NCI-H345 treated with DMSO at 0.1 percent for 48 hours (cell line): Measurements from ENCODE around the gene TRAPPC3L.

Experiments used
- DNase-seq: peaks from one replicate; lab custom pipeline; 2025; ENCODE audit not compliant: unreplicated experiment; lab: John Stamatoyannopoulos, UW

TRAPPC3L gene

GRCh38 chr6:116545651-116546050 is at the start of gene TRAPPC3L:
Gene TRAPPC3L (minus strand): TSS chr6:116545684. CDS start chr6:116545514, 170 bp downstream.
- DNase-seq: no peak

DNA sequence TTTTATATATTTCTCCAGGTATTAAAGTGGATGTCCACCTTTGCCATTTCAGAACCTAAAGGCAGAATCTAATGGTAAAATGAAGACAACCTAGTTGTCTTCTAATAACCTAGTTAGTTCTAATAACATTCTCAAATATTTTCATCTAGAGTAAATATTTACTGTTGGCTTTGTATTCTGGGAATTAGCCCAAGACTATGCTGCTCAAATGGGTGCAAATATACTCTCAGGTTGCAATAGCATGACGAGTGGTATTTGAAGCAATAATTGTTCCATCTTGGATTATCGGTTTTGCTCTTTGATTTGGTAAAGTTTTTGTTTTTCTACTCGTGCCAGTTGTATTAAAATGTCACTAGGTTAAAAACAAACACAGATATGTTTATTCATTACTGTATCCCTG is 49.8 kb upstream of the TRAPPC3L start:
- no peak for DNase-seq

GRCh38 chr6:116586738-116587137 is 41.3 kb upstream of the TRAPPC3L start:
- no peak for DNase-seq

- DNase-seq: no peak
Observed at GRCh38 chr6:116586276-116586675, 40.8 kb upstream of the TRAPPC3L start.

DNA sequence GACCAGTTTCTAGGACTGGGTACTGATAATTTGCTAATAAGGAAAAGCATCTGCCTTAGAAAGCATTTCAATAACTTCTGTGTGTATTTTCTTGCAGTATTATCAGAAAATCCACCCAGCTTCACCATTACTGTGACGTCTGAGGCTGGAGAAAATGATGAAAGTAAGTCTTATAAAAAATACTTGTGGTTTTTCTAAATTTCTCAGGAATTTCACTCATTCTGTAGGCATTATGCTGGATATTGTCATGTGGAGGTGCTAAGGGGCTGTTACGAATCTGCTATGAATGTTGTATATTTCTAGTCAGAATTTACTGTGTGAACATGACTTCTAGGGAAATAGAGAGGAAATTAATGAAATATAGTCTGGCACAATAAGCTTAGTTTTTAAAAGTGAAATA is 34.7 kb upstream of the TRAPPC3L start:
- no peak for DNase-seq

GRCh38 chr6:116579143-116579542 is 33.7 kb upstream of the TRAPPC3L start:
- DNase-seq: no peak

- no peak for DNase-seq
Observed at GRCh38 chr6:116578335-116578734, 32.9 kb upstream of the TRAPPC3L start.

DNA sequence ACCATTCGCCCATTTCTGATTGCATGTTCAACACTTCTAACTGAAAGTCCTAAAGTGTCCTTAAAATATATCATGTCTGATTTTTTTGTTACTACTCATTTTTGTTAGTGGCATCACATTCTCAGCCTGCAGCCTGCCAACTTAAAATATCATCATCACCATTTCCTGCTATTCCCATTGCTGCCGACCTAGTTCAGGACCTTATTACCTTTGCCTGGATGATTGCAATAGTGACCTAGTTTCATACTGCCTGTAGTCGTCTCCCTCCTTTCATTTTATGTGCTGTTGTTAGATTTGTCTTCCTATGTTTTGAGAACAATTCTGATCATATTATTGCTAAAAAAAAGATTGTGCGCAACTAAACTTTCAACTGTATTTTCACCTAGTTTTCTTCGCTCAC is 32.0 kb upstream of the TRAPPC3L start:
- DNase-seq: no peak

DNA sequence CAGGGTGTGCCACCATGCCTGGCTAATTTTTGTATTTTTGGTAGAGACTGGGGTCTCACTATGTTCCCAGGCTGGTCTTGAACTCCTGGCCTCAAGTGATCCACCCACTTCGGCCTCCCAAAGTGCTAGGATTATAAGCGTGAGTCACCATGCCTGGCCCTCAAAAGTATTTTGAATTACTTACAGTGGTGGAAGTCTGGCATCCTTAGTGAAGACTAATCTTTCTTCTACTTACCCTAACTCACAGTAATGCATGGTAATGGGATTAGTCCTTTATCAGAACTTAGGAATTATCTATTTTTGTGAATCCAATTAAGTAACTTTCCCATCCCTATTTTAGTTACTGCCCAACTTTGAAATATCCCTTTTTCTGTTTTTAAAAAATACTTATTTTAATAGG is 29.7 kb upstream of the TRAPPC3L start:
- DNase-seq: no peak

DNA sequence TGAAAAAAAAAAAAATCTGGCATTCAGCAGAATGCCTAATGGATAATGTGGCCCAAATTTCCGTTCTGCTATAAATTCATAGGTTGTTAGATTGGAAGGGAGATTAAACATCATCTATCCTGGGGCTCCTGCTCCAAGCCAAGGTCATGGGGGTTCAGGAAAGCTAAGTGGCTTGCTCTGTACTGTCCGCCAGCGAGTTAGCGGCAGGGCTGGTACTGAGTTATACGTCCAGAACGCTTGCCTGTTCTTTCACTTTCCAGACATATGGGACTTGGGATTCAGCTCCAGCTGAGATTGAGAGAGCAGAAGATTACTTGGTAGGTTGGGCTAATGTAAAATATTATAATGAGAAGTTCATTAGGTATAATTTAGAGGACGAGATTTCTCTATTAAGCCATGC is 26.7 kb upstream of the TRAPPC3L start:
- no peak for DNase-seq

- DNase-seq: no peak
Observed at GRCh38 chr6:116571683-116572000, 26.2 kb upstream of the TRAPPC3L start.

DNA sequence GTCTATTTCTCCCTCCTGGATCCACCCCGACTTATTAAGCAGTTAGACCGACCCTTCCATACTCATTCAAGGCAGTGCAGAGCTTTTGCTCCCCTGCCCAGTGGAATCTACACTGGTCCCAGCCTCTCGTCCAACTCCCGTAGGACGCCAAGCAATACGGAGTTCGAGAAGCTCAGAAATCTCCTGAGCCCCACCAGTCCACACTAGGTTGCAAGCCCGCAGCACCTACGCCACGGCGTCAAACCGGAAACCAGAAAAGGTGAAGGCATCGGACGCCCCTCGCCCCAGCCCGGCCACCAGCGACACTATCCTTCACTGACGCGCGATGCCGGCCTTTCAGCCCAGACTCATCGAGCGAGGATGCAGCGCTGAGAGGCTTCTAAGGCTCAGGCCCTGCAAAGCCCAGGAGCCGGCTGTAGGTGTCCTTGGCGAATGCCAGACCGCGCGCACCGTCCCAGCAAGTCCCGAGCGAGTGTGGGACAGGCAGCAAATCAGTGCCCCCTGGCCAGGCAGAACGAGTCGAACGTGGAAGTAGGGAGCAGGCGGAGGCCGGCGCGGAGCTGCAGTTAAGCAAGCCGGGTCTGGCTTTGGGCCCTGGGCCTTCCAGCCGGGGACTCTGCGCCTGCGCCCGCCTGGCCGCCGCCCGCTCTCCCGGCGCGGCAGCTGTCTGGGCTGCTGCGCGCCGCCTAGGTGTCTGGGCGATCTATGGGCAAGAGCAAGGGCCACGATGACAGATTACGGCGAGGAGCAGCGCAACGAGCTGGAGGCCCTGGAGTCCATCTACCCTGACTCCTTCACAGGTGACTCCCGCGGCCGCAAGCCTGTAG is 25.6 kb upstream of the TRAPPC3L start, which contains the start of gene RWDD1:
RWDD1 (plus strand) TSS at position 649 of the 827 bp plus-strand sequence; CDS start at position 728, 79 bp downstream.
- DNase-seq: peak; percentile 91

GRCh38 chr6:116568821-116569755 is 23.6 kb upstream of the TRAPPC3L start:
- DNase-seq: no peak

GRCh38 chr6:116568111-116568510 is 22.6 kb upstream of the TRAPPC3L start:
- DNase-seq: no peak

GRCh38 chr6:116564921-116565872 is 19.7 kb upstream of the TRAPPC3L start:
- DNase-seq: no peak

DNA sequence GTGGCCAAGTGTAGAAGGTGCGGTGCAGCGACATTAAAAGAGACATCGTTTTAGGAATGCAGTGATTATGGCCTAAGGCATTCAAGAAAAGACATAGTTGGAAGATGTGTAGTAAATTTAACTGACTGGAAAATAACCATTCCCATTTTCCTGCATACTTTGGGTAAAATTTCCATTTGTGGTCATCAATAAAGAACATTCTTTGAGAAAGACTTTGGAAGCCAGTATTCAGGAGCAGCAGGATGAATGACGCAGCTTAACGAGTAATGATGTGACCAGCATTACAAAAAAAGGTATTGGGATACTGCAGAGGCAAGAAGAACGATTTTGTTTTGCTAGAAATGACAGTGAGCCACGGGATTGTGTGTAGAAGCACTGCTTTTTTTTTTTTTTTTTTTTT is 18.8 kb upstream of the TRAPPC3L start:
- no peak for DNase-seq

DNA sequence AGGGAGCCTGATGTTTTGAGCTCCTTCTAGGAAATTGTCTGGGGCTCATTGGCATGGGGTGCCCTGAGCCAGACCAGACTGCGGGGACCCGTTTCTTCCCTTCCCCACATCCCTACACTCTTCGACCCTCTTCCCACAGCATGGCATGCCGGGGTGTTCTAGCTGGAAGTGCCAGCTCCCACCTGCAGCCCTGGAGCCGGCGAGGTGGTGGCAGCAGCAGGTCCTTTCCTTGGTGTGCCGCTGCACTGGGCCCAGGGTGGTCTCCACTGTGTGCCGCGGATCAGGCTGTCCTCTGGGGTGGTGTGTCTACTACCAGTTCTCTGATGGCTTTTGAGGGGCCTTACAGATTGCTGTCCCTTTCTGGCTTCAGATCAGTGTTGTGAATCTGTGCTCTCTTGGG is 18.3 kb upstream of the TRAPPC3L start:
- no peak for DNase-seq

GRCh38 chr6:116562614-116563013 is 17.1 kb upstream of the TRAPPC3L start:
- DNase-seq: no peak

- DNase-seq: no peak
Observed at GRCh38 chr6:116562019-116562403, 16.5 kb upstream of the TRAPPC3L start.

GRCh38 chr6:116561377-116562018 is 16.0 kb upstream of the TRAPPC3L start:
- DNase-seq: peak; percentile 21
